ENCODE measurements around the gene FETUB.

DNA sequence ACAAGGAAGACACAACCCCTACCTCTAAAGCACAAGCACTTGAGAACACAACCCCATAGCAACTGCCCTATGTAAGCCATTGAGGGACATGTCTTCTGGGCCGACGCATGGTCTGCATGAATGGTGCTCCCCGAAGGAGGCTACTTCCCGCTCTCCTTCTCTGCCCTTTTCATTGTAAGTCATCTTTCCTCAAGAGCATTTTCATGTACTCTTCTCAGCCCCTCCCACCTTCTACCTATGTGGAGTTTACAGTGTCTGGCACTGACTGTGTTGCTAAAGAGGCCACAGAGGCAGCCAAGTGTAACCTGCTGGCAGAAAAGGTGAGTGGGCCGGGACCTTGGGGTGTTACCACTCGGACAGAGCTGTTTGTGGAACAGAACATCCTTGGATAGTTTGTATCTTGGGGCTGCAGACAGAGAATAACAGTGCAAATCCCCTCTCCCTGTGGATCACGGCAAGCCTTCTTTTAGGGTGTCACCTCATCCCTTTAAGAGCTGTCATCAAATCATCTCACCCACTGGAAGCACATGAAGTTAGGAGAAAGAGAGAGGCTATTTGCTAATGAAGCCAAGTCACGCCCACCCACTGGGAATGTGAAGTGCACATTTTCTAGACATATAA lies 21.8 kb upstream of the FETUB start:
- TF ChIP-seq, protein P1, sequence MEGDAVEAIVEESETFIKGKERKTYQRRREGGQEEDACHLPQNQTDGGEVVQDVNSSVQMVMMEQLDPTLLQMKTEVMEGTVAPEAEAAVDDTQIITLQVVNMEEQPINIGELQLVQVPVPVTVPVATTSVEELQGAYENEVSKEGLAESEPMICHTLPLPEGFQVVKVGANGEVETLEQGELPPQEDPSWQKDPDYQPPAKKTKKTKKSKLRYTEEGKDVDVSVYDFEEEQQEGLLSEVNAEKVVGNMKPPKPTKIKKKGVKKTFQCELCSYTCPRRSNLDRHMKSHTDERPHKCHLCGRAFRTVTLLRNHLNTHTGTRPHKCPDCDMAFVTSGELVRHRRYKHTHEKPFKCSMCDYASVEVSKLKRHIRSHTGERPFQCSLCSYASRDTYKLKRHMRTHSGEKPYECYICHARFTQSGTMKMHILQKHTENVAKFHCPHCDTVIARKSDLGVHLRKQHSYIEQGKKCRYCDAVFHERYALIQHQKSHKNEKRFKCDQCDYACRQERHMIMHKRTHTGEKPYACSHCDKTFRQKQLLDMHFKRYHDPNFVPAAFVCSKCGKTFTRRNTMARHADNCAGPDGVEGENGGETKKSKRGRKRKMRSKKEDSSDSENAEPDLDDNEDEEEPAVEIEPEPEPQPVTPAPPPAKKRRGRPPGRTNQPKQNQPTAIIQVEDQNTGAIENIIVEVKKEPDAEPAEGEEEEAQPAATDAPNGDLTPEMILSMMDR (conservative IDR thresholded peaks at IDR 0.05) = no peak
- no peak for TF ChIP-seq EZH2 (IDR thresholded peaks at IDR 0.05; ENCODE audit: low read depth)

All from PC-9 (cell line).